HG02642 (cell line): ENCODE data around the gene ING3.
"Not testable (repeated sequence)": the region's sequence is repeated elsewhere in the genome, so short reads cannot be mapped to it uniquely, and the experiment has no call there.

Experiments used
- ATAC-seq: cut with Tn5 transposase; IDR thresholded peaks from one replicate; pipeline ENCODE4 v1.9.1; 2021; ENCODE audit warnings: mild to moderate bottlenecking; ENCODE audit not compliant: unreplicated experiment, poor library complexity

ING3 gene

GRCh38 chr7:120949393-120949911, 1.1 kb upstream of the ING3 start:
- ATAC-seq: no peak

- ATAC-seq: no peak
Observed at GRCh38 chr7:120949998-120950538, 509 bp upstream of the ING3 start.

- ATAC-seq: no peak
Observed at GRCh38 chr7:120951309-120951699, 727 bp downstream of the ING3 start.

- ATAC-seq: no peak
Observed at GRCh38 chr7:120951826-120952225, 1.2 kb downstream of the ING3 start.

- peak; percentile 37 for ATAC-seq
Observed at GRCh38 chr7:120955577-120956149, 5.1 kb downstream of the ING3 start.

- no peak for ATAC-seq
Observed at GRCh38 chr7:120959929-120960484, 9.4 kb downstream of the ING3 start.

- ATAC-seq: no peak
Observed at GRCh38 chr7:120960714-120961113, 10.1 kb downstream of the ING3 start.

GRCh38 chr7:120961638-120962173, 11.1 kb downstream of the ING3 start:
- ATAC-seq: no peak

GRCh38 chr7:120964088-120964487, 13.5 kb downstream of the ING3 start:
- no peak for ATAC-seq

- no peak for ATAC-seq
Observed at GRCh38 chr7:120966961-120967360, 16.4 kb downstream of the ING3 start.

GRCh38 chr7:120973849-120974248, 23.3 kb downstream of the ING3 start:
- no peak for ATAC-seq

GRCh38 chr7:120979765-120980499, 29.4 kb downstream of the ING3 start:
- no peak for ATAC-seq

GRCh38 chr7:120981117-120981516, 30.5 kb downstream of the ING3 start:
- no peak for ATAC-seq

- ATAC-seq: no peak
Observed at GRCh38 chr7:120981888-120982615, 31.5 kb downstream of the ING3 start.

- not testable (repeated sequence) for ATAC-seq
Observed at GRCh38 chr7:120983592-120983991, 33.0 kb downstream of the ING3 start.

- no peak for ATAC-seq
Observed at GRCh38 chr7:120984406-120984805, 33.8 kb downstream of the ING3 start.

- ATAC-seq: no peak
Observed at GRCh38 chr7:120985130-120985758, 34.7 kb downstream of the ING3 start.

- no peak for ATAC-seq
Observed at GRCh38 chr7:120985839-120986238, 35.3 kb downstream of the ING3 start.

- ATAC-seq: no peak
Observed at GRCh38 chr7:120986650-120987049, 36.1 kb downstream of the ING3 start.

- ATAC-seq: no peak
Observed at GRCh38 chr7:120987280-120987679, 36.7 kb downstream of the ING3 start.
